Activated CD4-positive, alpha-beta T cell treated with anti-CD3 and anti-CD28 coated beads for 1 hour (primary cell): ENCODE measurements around the gene FBXL19.
A peak's percentile ranks its signal among the peaks of the same experiment; 100 is the strongest.

ENCODE experiments used
- DNase-seq: peaks from one replicate; pipeline ENCODE4 v3.0.0-alpha.2; 2020

The FBXL19 gene

GRCh38 chr16:30969246-30969842 lies 46.0 kb downstream of the FBXL19 start:
- DNase-seq, result no peak

- no peak for DNase-seq
Measured at GRCh38 chr16:30971298-30971697, 47.9 kb downstream of the FBXL19 start.

GRCh38 chr16:30972872-30973271 lies 49.5 kb downstream of the FBXL19 start:
- DNase-seq, result no peak

- no peak for DNase-seq
Measured at GRCh38 chr16:30974348-30974747, 51.0 kb downstream of the FBXL19 start.

- DNase-seq, result no peak
Measured at GRCh38 chr16:30976486-30976885, 53.1 kb downstream of the FBXL19 start.

- no peak for DNase-seq
Measured at GRCh38 chr16:30977502-30977901, 54.1 kb downstream of the FBXL19 start.

- DNase-seq, result no peak
Measured at GRCh38 chr16:30979170-30980022, 56.0 kb downstream of the FBXL19 start.

DNA sequence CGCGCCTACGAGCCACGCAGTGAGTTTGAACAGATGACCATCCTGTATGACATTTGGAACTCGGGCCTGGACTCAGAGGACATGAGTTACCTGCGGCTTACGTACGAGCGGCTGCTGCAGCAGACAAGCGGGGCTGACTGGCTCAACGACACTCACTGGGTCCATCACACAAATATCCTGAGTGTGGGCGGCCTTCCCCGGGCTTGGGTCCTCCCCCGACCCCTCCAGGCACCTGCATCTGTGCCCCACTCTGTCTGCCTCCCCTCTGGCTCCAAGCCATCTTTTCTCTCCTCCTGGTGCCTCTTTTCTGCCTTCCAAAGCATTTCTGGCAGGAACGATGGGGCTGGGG lies 56.6 kb downstream of the FBXL19 start:
- DNase-seq, result no peak

DNA sequence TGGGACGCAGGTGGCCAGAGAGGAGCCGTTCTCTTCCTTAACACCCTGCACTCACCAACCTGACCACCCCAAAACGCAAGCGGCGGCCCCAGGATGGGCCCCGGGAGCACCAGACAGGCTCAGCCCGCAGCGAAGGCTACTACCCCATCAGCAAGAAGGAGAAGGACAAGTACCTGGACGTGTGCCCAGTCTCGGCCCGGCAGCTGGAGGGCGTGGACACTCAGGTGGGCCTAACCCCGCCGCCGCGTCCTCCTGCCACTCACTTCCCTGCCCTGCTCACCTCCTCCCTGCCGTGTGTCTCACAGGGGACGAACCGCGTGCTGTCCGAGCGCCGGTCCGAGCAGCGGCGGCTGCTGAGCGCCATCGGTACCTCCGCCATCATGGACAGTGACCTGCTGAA lies 57.1 kb downstream of the FBXL19 start:
- no peak for DNase-seq

DNA sequence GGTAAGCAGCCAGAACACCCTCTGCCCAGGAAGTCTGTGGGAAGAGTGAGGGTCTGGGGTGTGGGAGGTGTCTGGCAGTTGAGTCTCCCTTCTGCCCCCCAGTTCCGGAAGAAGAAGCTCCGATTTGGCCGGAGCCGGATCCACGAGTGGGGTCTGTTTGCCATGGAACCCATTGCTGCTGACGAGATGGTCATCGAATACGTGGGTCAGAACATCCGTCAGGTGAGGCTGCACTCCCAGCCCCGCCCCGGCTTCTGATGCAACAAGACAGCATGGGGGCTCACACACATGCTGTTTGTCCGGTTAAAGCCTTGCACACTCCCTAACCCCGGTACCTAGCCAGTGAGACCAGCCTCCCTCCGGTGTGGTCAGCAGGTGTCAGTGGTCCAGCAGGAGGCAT lies 57.6 kb downstream of the FBXL19 start:
- no peak for DNase-seq

GRCh38 chr16:30982548-30983288 lies 59.3 kb downstream of the FBXL19 start:
- no peak for DNase-seq

DNA sequence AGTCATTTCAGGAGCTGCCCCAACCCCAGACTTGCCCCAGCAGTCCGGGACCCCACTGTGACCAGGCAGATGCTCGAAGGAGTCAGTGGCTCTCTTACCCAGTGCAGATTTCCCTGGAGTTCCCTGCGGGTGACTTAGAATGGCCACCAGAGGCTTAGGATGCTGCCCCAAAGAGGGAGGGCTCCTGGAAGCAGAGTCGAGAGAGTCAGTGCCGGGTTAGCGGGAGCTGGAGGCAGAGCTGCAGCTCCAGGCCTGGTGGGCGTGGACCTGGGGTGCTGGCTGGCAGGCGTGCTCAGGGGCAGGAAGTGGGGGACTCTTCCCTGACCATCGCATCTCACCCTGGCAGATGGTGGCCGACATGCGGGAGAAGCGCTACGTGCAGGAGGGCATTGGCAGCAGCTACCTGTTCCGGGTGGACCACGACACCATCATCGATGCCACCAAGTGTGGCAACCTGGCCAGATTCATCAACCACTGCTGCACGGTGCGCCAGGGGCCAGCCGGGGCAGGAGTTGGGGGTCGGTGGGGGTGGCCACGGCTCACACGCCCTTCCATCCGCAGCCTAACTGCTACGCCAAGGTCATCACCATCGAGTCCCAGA lies 60.0 kb downstream of the FBXL19 start:
- DNase-seq, result no peak

GRCh38 chr16:30983898-30984610 lies 60.7 kb downstream of the FBXL19 start:
- no peak for DNase-seq

GRCh38 chr16:30984669-30985400 lies 61.5 kb downstream of the FBXL19 start, which contains the start of gene HSD3B7:
Gene HSD3B7 (plus strand): TSS chr16:30985207. CDS start chr16:30985659, 452 bp downstream.
- DNase-seq, result peak; percentile 69

- DNase-seq, result no peak
Measured at GRCh38 chr16:30985401-30986128, 62.2 kb downstream of the FBXL19 start.

GRCh38 chr16:30986129-30986991 lies 63.0 kb downstream of the FBXL19 start:
- DNase-seq, result no peak

DNA sequence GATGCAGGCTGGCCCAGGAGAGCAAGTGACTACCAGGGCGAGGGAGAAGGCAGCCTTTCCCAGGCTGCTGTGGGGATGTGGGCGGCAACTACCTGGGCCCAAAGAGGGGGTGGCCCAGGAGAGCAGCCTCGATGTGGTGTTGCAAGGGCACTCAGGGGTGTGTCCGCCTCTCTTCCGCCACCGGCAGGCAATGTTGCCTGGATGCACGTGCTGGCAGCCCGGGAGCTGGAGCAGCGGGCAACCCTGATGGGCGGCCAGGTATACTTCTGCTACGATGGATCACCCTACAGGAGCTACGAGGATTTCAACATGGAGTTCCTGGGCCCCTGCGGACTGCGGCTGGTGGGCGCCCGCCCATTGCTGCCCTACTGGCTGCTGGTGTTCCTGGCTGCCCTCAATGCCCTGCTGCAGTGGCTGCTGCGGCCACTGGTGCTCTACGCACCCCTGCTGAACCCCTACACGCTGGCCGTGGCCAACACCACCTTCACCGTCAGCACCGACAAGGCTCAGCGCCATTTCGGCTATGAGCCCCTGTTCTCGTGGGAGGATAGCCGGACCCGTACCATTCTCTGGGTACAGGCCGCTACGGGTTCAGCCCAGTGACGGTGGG lies 64.3 kb downstream of the FBXL19 start:
- DNase-seq, result no peak

DNA sequence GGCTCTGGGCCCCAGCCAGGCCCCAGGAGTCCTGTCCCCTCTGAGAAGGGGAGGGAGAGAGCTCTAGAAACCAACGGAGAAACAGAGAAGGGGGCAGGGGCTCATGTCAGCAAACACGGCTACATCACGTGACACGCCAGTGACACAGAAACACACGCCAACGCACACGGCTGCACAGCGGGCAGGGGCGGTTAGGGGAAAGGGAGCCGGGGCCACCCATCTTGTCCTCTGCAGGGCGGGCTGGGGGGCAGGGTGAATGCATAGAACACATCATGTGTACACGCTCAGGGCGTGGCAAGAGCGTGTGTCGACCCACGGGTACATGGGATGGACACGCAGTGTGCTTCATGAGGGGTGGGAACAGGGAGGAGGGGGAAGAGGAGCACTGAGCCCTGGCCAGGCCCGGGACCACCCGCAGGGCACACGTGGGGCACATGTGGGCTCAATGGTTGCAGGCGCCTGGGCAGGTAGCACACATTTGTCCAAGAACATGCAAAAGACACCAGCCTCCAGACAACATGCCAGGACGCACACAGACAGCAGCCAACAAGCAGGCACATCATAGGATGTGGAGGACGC lies 66.2 kb downstream of the FBXL19 start:
- DNase-seq, result no peak

GRCh38 chr16:30990105-30990504 lies 66.7 kb downstream of the FBXL19 start:
- no peak for DNase-seq
